ENCODE data around the gene MARS1.
"Not testable (repeated sequence)": the region's sequence is repeated elsewhere in the genome, so short reads cannot be mapped to it uniquely, and the experiment has no call there.

Gene MARS1

GRCh38 chr12:57517187-57517586 lies 29.3 kb downstream of the MARS1 start:
- H3K9me3 ChIP-seq (replicated peaks; ENCODE audit: insufficient read depth, low read length), result no peaks in the 10 kb centered on the region
- H3K79me2 ChIP-seq (ENCODE audit: low read length), result peaks cover 45% of the 10 kb centered on the region
- no peak overlapping the region for H3K4me2 ChIP-seq (ENCODE audit: low read depth, low read length)
- H3F3A ChIP-seq (ENCODE audit: insufficient read depth, low read length), result peaks cover 53% of the 10 kb centered on the region
- no peaks in the 10 kb centered on the region for H3K27me3 ChIP-seq (replicated peaks; ENCODE audit: insufficient read depth, low read length)
- peaks cover 19% of the 10 kb centered on the region for H3K4me1 ChIP-seq (ENCODE audit: low read length)
- H3K9me2 ChIP-seq (replicated peaks; ENCODE audit: insufficient read depth, low read length), result no peaks in the 10 kb centered on the region
- H3K4me3 ChIP-seq (ENCODE audit: low read length), result no peak overlapping the region
- H3K36me3 ChIP-seq (replicated peaks; ENCODE audit: insufficient read depth, low read length), result peaks cover 20% of the 10 kb centered on the region
- no peak for TF ChIP-seq CTCF (IDR thresholded peaks at IDR 0.05; ENCODE audit: low read length)
- no peak for TF ChIP-seq EZH2 (optimal IDR thresholded peaks at IDR 0.05; ENCODE audit: low read depth, low read length)
- TF ChIP-seq EZH2phosphoT487 (IDR thresholded peaks at IDR 0.05; ENCODE audit: low read length), result no peak
- no peak for DNase-seq
- H4K20me1 ChIP-seq (ENCODE audit: insufficient read depth, low read length), result no peaks in the 10 kb centered on the region
- H3K27ac ChIP-seq (ENCODE audit: low read length), result no peak overlapping the region
- H2AFZ ChIP-seq (ENCODE audit: low read length), result no peak overlapping the region
- no peak overlapping the region for H3K9ac ChIP-seq (ENCODE audit: low read length)

GRCh38 chr12:57517718-57518117 lies 29.9 kb downstream of the MARS1 start:
- not testable (repeated sequence) for H3K4me2 ChIP-seq (ENCODE audit: low read depth, low read length); H3K27me3 ChIP-seq (replicated peaks; ENCODE audit: insufficient read depth, low read length); H3K27ac ChIP-seq (ENCODE audit: low read length); H4K20me1 ChIP-seq (ENCODE audit: insufficient read depth, low read length); H3K9me2 ChIP-seq (replicated peaks; ENCODE audit: insufficient read depth, low read length); H3K9me3 ChIP-seq (replicated peaks; ENCODE audit: insufficient read depth, low read length); H3K4me3 ChIP-seq (ENCODE audit: low read length); DNase-seq; H2AFZ ChIP-seq (ENCODE audit: low read length); H3K9ac ChIP-seq (ENCODE audit: low read length)
- Histone ChIP-seq H3K36me3 (replicated peaks; ENCODE audit: insufficient read depth, low read length) (peaks cover 18% of the 10 kb centered on the region), H3K79me2 (ENCODE audit: low read length) (peaks cover 40% of the 10 kb centered on the region), H3K4me1 (ENCODE audit: low read length) (peaks cover 19% of the 10 kb centered on the region), H3F3A (ENCODE audit: insufficient read depth, low read length) (peaks cover 51% of the 10 kb centered on the region)

GRCh38 chr12:57518176-57518919 lies 30.5 kb downstream of the MARS1 start:
- no peak for TF ChIP-seq EZH2 (optimal IDR thresholded peaks at IDR 0.05; ENCODE audit: low read depth, low read length)
- no peak for TF ChIP-seq CTCF (IDR thresholded peaks at IDR 0.05; ENCODE audit: low read length)
- no peak for TF ChIP-seq EZH2phosphoT487 (IDR thresholded peaks at IDR 0.05; ENCODE audit: low read length)
- Histone ChIP-seq H3K27ac (ENCODE audit: low read length) (no peak overlapping the region), H3F3A (ENCODE audit: insufficient read depth, low read length) (peaks cover 50% of the 10 kb centered on the region), H3K36me3 (replicated peaks; ENCODE audit: insufficient read depth, low read length) (peaks cover 18% of the 10 kb centered on the region), H3K79me2 (ENCODE audit: low read length) (peaks cover 43% of the 10 kb centered on the region), H2AFZ (ENCODE audit: low read length) (no peak overlapping the region), H3K4me3 (ENCODE audit: low read length) (no peak overlapping the region), H3K27me3 (replicated peaks; ENCODE audit: insufficient read depth, low read length) (no peaks in the 10 kb centered on the region), H3K9ac (ENCODE audit: low read length) (no peak overlapping the region), H3K9me3 (replicated peaks; ENCODE audit: insufficient read depth, low read length) (no peaks in the 10 kb centered on the region), H3K4me1 (ENCODE audit: low read length) (peaks cover 19% of the 10 kb centered on the region), H3K4me2 (ENCODE audit: low read depth, low read length) (peak overlapping the region; percentile 83), H4K20me1 (ENCODE audit: insufficient read depth, low read length) (no peaks in the 10 kb centered on the region), H3K9me2 (replicated peaks; ENCODE audit: insufficient read depth, low read length) (no peaks in the 10 kb centered on the region)
- DNase-seq, result no peak
